GM12801 (cell line): ENCODE measurements around the gene HCLS1.

Experiments
- TF ChIP-seq, protein P1 (sequence below): IDR thresholded peaks from one replicate; pipeline ENCODE4 v1.5.1; 2011; ENCODE audit warnings: control low read depth; ENCODE audit not compliant: insufficient read length; ENCODE audit errors: extremely low read depth

Gene HCLS1, protein sequence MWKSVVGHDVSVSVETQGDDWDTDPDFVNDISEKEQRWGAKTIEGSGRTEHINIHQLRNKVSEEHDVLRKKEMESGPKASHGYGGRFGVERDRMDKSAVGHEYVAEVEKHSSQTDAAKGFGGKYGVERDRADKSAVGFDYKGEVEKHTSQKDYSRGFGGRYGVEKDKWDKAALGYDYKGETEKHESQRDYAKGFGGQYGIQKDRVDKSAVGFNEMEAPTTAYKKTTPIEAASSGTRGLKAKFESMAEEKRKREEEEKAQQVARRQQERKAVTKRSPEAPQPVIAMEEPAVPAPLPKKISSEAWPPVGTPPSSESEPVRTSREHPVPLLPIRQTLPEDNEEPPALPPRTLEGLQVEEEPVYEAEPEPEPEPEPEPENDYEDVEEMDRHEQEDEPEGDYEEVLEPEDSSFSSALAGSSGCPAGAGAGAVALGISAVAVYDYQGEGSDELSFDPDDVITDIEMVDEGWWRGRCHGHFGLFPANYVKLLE

DNA sequence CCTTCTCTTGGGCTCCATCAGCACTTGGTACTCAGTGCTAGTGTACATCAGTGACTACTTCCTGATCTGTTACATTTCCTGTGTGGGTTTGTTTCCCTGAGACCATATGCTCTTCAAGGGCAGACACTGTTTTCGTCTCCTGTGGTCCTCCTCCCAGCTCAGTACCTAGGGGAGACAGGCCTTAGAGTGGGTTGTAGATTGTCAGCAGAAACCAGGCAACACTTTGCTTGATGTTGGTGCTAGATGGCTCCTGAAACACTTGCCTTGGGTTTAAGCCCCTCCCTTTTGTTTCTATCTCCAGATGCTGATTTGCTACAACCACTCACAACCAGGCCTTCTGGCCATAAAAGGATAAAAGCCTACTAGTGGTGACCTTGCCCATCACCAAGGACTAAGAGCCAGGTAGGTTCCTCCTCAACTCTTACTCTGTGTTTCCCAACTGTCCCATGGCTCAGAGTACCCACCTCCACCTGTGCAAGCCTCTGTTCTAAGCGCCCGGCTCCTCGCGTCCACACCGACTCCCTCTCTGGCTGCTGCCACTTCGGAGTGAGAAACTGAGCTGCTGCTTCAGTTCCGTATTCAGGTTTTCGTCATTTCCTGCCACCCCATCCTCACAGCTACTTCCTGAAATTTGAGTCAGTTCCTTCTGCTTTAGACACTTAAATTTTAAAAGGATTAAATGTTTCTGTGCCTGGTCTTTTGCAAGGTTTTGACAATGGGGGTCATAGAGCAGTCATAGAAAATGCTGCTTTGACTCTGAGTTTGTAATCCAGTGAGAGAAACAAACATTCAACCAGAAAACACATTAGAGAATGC, at the start of gene HCLS1:
Gene HCLS1, minus strand, starts transcription at position 548 of the 816 bp plus-strand sequence. CDS start 2,556 bp downstream, outside the sequence.
- TF ChIP-seq, protein P1, sequence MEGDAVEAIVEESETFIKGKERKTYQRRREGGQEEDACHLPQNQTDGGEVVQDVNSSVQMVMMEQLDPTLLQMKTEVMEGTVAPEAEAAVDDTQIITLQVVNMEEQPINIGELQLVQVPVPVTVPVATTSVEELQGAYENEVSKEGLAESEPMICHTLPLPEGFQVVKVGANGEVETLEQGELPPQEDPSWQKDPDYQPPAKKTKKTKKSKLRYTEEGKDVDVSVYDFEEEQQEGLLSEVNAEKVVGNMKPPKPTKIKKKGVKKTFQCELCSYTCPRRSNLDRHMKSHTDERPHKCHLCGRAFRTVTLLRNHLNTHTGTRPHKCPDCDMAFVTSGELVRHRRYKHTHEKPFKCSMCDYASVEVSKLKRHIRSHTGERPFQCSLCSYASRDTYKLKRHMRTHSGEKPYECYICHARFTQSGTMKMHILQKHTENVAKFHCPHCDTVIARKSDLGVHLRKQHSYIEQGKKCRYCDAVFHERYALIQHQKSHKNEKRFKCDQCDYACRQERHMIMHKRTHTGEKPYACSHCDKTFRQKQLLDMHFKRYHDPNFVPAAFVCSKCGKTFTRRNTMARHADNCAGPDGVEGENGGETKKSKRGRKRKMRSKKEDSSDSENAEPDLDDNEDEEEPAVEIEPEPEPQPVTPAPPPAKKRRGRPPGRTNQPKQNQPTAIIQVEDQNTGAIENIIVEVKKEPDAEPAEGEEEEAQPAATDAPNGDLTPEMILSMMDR, result no peak

DNA sequence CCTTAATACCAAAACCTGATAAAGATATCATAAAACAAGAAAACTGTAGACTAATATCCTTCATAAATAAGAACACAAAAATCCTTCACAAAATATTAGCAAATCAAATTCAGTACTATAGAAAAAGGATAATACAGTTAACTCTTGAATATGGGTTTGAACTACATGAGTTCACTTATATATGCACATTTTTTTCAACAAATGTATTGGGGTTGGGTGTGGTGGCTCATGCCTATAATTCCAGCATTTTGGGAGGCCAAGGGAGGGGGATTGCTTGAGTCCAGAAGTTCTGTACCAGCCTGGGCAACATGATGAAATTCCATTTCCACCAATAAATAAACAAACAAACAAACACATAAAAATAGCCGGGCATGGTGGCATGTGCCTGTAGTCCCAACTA, 49.6 kb upstream of the HCLS1 start:
- TF ChIP-seq, protein P1, result no peak

DNA sequence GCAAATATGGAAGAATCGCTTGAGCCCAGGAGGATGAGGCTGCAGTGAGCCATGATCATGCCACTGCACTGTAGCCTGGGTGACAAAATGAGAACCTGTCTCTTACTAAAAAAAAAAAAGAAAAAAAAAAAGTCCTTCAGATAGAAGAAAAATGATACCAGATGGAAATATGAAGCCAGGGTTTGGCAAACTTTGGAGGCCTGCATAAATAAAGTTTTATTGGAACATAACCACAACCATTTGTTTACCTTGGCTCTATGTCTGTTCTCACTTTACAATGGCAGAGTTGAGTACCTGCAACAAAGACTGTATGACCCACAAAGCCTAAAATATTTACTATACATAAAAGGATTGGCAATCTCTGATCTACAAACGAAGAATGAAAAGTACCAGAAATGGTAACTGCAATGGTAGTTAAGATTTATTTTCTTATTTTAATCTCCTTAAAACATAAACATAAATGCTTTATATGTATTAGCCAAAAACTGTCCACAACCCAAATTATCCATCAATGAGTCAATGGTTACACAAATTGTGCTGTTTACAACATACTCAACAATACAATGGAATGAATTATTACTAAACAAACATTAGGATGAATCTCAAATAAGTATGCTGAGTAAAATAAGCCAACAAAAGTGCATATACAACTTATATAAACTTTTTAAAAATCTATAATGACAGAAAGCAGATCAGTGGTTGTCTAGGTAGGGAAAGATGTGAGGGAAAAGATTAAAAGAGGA, 47.0 kb upstream of the HCLS1 start:
- TF ChIP-seq, protein P1, result no peak

GRCh38 chr3:121705541-121705940, 44.8 kb upstream of the HCLS1 start:
- TF ChIP-seq, protein P1, result no peak

DNA sequence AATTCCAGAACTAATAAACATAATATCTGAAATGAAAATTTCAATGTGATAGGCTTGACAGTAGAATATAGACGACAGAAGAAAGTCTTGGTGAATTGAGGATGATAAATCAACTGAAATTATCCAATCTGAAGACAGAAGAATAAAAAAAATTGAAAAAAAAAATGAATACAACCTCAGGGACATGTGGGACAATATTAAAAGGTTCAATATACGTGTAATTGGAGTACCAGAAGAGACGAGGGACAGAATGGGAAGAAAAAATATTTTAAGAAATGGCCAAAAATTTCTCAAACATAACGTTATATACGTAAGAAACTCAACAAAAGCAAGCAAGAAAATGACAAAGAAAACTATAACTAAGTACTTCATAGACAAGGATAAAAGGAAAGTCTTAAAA, 43.3 kb upstream of the HCLS1 start:
- TF ChIP-seq, protein P1, result no peak

DNA sequence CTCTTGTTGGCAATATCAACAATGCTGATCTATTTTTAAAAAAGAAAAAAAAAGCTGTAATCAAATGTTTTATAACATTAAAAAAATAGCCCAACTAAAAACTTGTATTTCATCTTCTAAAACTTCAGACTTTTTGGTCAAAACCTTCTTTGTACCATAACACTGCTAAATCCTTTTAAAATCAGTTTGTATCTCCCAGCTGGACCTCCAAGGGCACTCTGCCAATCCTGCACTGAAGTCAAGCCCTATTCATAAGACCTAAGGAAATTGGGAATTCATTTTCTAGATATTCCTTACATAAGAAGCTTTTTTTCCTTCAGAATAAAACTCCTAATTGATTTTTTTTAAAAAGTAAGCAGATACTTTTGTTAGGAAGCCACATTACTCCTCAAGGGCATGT, 38.2 kb upstream of the HCLS1 start:
- TF ChIP-seq, protein P1, result no peak

GRCh38 chr3:121698476-121698875, 37.8 kb upstream of the HCLS1 start:
- TF ChIP-seq, protein P1, result no peak
